IPS-18a (cell line): Measurements from ENCODE around the gene SLC16A8.
"Not testable (repeated sequence)": the region's sequence is repeated elsewhere in the genome, so short reads cannot be mapped to it uniquely, and the experiment has no call there.

Experiments used
- H3K27ac ChIP-seq: one replicate; pipeline ENCODE4 v1.5.1; 2013; ENCODE audit warnings: low read length
- H3K27me3 ChIP-seq: one replicate; pipeline ENCODE4 v1.6.1; 2013; ENCODE audit warnings: mild to moderate bottlenecking, low read length; ENCODE audit not compliant: control insufficient read depth, insufficient read depth
- H3K36me3 ChIP-seq: one replicate; pipeline ENCODE4 v1.6.1; 2013; ENCODE audit warnings: low read depth, low read length; ENCODE audit not compliant: control insufficient read depth
- H3K4me1 ChIP-seq: one replicate; pipeline ENCODE4 v1.6.1; 2013; ENCODE audit warnings: low read depth, low read length; ENCODE audit not compliant: control insufficient read depth
- H3K4me3 ChIP-seq: one replicate; pipeline ENCODE4 v1.5.1; 2013; ENCODE audit warnings: low read length
- H3K9ac ChIP-seq: one replicate; pipeline ENCODE4 v1.6.1; 2013; ENCODE audit warnings: mild to moderate bottlenecking, low read length, moderate library complexity
- H3K9me3 ChIP-seq: one replicate; pipeline ENCODE4 v1.6.1; 2013; ENCODE audit warnings: low read depth, low read length; ENCODE audit not compliant: control insufficient read depth

Gene SLC16A8

DNA sequence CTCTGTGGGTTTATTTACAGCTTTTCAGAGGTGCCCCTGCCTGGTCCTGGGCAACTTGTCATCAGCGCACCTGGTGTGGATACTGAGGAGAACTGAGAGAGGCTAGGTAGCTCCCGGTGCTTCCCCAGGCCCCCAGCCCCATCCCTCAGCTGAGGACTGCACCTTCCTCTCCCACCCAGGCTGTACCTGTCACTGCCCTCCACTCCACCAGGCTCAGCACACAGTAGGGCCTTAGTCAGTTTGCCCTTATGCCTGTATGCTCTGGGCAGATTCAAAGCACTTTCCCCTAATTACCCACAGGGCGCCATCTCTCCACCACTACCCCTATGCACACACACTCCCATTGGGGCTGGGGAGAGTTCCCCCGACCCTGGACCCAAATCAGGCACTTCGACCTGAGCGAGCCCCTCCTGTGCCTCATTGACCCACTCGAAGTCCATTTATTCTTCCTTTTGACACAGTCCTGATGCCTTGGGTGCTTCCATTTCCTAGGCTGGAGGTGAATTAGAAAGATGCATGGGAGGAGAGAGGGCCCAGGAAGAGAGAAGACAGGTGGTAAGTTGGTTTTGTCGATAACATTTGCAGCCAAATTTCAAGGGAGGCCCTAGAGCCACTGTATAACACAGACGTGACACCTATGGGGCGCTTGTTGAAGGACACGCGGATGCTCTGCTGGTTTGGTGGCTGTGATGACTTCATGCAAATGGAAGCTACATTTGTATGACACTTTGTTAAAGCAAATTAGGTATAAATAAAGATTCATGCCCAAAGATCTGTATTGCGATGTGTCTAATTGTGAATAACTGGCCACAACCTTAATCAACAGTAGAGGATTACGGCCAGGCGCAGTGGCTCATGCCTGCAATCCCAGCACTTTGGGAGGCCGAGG lies 40.6 kb downstream of the SLC16A8 start:
- Histone ChIP-seq H3K27me3 (no peaks in the 10 kb centered on the region), H3K4me1 (no peaks in the 10 kb centered on the region), H3K9me3 (no peaks in the 10 kb centered on the region), H3K4me3 (no peak overlapping the region), H3K9ac (no peak overlapping the region), H3K36me3 (no peaks in the 10 kb centered on the region), H3K27ac (no peak overlapping the region)

- H3K27me3 ChIP-seq, result no peaks in the 10 kb centered on the region
- no peak overlapping the region for H3K9ac ChIP-seq
These were observed 41.5 kb downstream of the SLC16A8 start for GRCh38 chr22:38042488-38042790.

DNA sequence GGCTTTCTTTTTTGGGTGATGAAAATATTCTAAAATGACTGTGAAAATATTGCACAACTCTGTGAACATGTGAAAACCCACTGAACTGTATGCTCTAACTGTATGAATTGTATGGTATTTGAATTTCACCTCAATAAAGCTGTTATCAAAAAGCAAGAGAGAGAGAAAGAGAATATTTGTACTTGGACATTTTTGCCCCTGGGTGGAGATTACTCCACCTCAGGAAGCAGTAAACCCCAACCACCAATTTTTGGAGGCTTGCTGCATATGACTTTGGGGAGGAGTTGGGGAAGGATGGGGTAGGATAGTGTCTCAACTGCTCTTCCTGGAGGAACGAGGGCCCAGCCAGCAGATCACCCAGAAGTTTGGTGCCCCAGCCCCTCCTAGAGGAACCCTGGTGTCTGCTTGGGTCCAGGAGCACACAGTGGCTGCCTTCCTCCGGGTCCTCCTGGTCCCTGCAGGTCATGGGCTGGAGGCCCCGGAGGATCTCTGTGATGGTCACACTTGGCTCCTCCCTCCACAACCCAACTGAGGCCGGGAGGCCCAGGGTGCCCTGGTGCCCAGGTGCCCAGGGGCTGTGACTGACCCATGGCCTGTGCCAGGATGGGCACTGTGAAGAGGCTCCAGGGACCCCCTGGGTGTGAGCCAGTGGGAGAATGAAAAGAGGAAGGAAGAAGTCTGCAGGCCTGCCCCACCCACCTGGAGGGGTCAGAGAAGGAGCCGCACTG lies 42.1 kb downstream of the SLC16A8 start:
- no peaks in the 10 kb centered on the region for H3K9me3 ChIP-seq
- no peaks in the 10 kb centered on the region for H3K27me3 ChIP-seq
- no peaks in the 10 kb centered on the region for H3K4me1 ChIP-seq
- H3K9ac ChIP-seq, result no peak overlapping the region
- H3K27ac ChIP-seq, result no peak overlapping the region
- no peak overlapping the region for H3K4me3 ChIP-seq
- H3K36me3 ChIP-seq, result no peaks in the 10 kb centered on the region

More at GRCh38 chr22:38042488-38042790, 41.5 kb downstream of the SLC16A8 start:
- H3K4me1 ChIP-seq, result no peaks in the 10 kb centered on the region
- H3K27ac ChIP-seq, result no peak overlapping the region
- no peaks in the 10 kb centered on the region for H3K9me3 ChIP-seq
- H3K4me3 ChIP-seq, result no peak overlapping the region
- no peaks in the 10 kb centered on the region for H3K36me3 ChIP-seq

DNA sequence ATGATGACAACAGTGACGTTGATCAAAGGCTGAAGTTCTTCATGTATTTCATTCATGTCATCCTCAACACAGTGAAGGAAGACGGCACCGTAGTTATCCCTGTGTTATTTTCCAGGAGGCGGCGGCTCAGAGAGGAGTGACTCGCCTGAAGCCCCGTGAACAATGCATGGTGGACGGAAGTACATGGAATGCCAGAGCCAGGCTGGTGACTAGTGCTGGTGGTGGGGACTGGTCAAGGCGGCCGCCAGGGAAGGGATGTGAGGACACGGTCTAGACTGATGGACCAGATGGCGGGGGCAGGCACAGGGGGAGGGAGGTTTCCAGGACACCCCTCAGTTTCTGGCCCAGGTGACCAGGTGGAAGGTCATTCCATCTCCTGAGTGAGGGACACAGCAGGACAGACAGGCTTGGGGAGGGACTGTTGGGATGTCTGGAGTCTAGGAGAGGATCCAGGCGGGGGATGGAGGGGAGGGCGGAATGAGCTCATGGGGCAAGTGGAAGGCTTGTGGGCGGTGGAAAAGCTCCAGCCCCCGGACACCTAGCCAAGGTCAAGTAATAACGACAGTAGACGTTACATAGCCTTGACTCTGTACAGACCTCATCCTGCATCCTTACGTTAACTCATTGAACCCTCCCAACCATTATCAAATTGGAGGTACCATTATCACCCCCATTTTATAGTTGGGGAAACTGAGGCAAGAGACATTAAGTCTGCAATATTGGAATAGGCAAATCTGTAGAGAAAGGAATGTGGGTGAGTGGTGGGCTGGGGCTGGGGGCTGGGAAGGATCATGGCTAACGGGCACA lies 42.8 kb downstream of the SLC16A8 start:
- no peaks in the 10 kb centered on the region for H3K27me3 ChIP-seq
- no peak overlapping the region for H3K9ac ChIP-seq
- no peaks in the 10 kb centered on the region for H3K36me3 ChIP-seq
- H3K9me3 ChIP-seq, result no peaks in the 10 kb centered on the region
- H3K27ac ChIP-seq, result no peak overlapping the region
- no peaks in the 10 kb centered on the region for H3K4me1 ChIP-seq
- no peak overlapping the region for H3K4me3 ChIP-seq

DNA sequence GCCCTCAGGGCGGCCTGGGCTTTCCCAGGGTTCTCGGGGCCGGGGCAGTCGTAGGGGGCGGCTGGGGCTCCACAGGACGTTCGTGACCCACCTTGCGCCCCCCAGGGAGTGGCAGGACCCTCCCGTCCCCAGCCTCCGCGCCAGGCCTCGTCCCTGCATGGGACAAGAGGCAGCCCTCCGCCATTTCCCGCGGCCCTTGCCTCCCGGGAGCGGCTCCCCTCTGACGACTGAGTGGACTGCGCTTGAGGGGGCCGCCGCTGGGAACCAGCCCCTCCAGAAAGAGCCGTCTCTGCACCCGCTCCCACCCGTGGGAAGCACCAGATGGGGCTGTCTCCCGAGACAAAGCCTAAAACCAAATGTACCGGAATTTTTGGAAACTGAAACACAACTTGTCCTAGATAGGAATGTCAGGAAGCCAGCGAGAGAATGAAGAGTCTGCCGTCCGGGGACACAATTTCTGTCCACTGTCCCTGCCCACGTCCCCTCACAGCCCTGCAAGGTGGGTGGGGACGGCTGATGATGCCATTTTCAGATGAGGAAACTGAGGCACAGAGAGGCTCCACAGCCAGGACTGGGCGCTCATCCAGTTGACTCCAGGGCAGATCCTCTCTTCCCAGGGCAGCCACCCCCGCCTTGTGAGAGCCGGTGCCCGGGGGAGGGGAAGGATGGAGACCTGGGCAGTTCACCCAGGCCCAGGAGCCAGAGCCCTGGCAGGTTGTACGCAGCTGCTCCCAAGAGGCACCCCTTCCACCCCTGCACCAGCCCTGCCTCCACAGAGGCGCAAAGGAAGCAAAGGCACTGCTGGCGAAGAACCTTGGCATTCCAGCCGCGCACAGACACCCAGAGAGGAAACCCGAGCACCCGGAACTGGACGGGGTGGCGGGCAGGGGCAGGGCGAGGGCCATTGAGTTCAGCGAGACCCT lies 44.8 kb downstream of the SLC16A8 start:
- no peak overlapping the region for H3K4me3 ChIP-seq

DNA sequence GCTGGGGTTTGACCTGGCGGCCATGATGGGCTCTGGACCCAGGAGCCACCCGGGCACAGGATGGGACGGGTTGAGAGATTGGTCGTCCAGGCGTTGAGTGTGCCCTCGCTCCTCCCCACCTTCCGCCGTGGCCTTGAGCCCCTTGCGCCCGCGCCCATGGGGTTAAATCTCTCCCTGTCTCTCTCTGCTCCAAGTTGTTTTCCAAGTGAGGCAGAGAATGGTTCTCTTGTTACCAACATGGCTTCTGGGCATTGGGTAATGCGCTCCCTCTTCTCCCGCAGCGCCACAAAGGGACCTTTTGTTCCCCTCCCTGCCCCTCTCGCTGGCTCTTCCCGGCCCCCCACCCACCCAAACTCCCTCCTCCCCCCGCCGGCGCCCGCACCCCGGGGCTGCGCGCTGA lies 45.6 kb downstream of the SLC16A8 start:
- Histone ChIP-seq H3K27me3 (no peaks in the 10 kb centered on the region), H3K9me3 (no peaks in the 10 kb centered on the region), H3K36me3 (no peaks in the 10 kb centered on the region), H3K4me1 (peaks cover 15% of the 10 kb centered on the region), H3K9ac (no peak overlapping the region), H3K27ac (no peak overlapping the region), H3K4me3 (no peak overlapping the region)

More for the DNA sequence above, 44.8 kb downstream of the SLC16A8 start:
- Histone ChIP-seq H3K27me3 (no peaks in the 10 kb centered on the region), H3K4me1 (peaks cover 8% of the 10 kb centered on the region), H3K36me3 (no peaks in the 10 kb centered on the region), H3K9me3 (no peaks in the 10 kb centered on the region), H3K9ac (no peak overlapping the region), H3K27ac (no peak overlapping the region)

DNA sequence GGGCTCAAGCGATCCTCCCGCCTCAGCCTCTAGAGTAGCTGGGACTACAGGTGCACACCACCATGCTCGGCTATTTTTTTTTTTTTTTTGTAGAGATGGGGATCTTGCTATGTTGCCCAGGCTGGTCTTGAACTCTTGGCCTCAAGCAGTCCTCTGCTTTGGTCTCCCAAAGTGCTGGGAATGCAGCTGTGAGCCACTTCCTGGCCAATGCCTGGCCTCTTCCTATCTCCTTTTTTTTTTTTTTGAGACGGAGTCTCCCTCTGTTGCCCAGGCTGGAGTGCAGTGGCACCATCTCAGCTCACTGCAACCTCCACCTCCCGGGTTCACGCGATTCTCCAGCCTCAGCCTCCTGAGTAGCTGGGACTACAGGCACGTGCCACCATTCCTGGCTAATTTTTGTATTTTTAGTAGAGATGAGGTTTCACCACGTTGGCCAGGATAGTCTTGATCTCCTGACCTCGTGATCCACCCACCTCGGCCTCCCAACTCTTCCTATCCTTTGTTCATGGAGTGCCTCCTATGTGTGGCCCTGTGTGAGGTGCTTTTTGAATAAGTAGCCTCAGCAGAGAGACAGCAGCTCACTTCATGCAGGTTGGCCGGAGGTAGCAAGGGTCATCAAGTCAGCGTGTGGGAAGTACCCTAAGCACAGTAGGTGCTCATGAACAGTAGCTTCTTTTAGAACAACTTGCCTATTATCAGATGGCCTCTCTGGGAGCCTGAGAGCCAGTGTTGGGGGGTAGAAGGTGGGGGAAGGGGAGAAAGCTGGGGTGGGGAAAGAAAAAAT lies 46.4 kb downstream of the SLC16A8 start:
- H3K4me1 ChIP-seq, result peaks cover 17% of the 10 kb centered on the region
- H3K27ac ChIP-seq, H3K36me3 ChIP-seq, H3K4me3 ChIP-seq, H3K9ac ChIP-seq, H3K9me3 ChIP-seq, H3K27me3 ChIP-seq: not testable (repeated sequence)

DNA sequence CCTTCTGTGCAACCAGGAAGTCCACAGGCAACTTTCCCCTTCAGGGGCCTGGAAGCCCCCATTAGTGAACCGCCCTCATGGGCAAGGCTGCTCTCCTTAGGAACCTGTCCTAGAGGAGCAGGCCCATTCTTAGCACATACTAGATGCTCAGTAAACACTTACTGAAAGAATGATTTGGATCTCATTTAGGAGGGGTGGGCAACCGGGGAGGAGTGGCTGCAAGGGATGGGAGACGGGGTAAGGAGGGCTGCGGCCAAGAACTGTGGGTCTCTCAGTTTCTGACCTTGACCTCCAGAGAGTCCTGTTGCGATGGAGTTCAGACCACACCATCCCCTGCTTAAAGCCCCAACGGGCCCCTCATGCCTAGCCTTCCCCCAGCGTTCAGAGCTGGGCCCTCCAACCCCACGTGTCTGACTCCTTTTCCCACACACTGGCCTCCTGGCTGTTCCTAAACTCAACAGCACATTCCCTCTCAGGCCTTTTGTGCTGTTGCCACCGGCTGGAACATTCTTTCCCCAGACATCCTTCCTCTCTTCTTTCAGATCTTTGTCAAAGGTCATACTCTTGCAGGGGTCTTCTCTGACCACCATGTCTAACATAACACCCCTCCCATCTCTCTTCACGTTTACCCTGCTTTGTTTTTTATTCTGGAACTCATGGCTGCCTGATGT lies 47.5 kb downstream of the SLC16A8 start:
- H3K9ac ChIP-seq, result no peak overlapping the region
- H3K27ac ChIP-seq, result no peak overlapping the region
- H3K4me3 ChIP-seq, result no peak overlapping the region
- H3K36me3 ChIP-seq, result no peaks in the 10 kb centered on the region
- H3K9me3 ChIP-seq, result no peaks in the 10 kb centered on the region
- H3K4me1 ChIP-seq, result peaks cover 17% of the 10 kb centered on the region
- no peaks in the 10 kb centered on the region for H3K27me3 ChIP-seq

GRCh38 chr22:38035530-38035885 lies 48.5 kb downstream of the SLC16A8 start:
- Histone ChIP-seq H3K27me3 (no peaks in the 10 kb centered on the region), H3K27ac (no peak overlapping the region)

GRCh38 chr22:38034884-38035529 lies 49.0 kb downstream of the SLC16A8 start:
- H3K4me1 ChIP-seq, result peaks cover 22% of the 10 kb centered on the region
- no peak overlapping the region for H3K4me3 ChIP-seq
- H3K27me3 ChIP-seq, result no peaks in the 10 kb centered on the region
- H3K36me3 ChIP-seq, result no peaks in the 10 kb centered on the region
- H3K27ac ChIP-seq, result no peak overlapping the region
- H3K9ac ChIP-seq, result no peak overlapping the region
- no peaks in the 10 kb centered on the region for H3K9me3 ChIP-seq

More at GRCh38 chr22:38035530-38035885, 48.5 kb downstream of the SLC16A8 start:
- Histone ChIP-seq H3K36me3 (no peaks in the 10 kb centered on the region), H3K9ac (no peak overlapping the region), H3K4me1 (peaks cover 20% of the 10 kb centered on the region), H3K4me3 (no peak overlapping the region), H3K9me3 (no peaks in the 10 kb centered on the region)
